HCT116 (cell line): Measurements from ENCODE around the gene FRMD4A. TPM values are rescaled to one million over a fixed set of nuclear protein-coding genes. Genes with fewer than 3 reads are reported as not detected.

Experiments
- ATAC-seq: fragments of 200-7000 bp; cut with Tn5 transposase; 2 replicates; pipeline ENCODE4 v1.9.1; 2020; ENCODE audit warnings: mild to moderate bottlenecking, moderate library complexity
- Bru-seq: library from RNA; stranded (reverse); fragments of 400-500 nt; gene quantifications from one replicate; lab custom pipeline; 2021; lab: Mats Ljungman, UMichigan
- BruChase-seq, 2 experiments: library from RNA; stranded (reverse); fragments of 400-500 nt; gene quantifications; one replicate each; lab custom pipeline; 2021; lab: Mats Ljungman, UMichigan
- BruUV-seq: library from RNA; stranded (reverse); fragments of 400-500 nt; replicated peaks from 2 replicates; lab custom pipeline; 2021; lab: Mats Ljungman, UMichigan
- CTCF ChIA-PET: fragments of 300-600 bp; sonication (Branson Sonifier 250); formaldehyde crosslinking; loops from one replicate; lab custom pipeline; 2021; ENCODE audit warnings: antibody characterized with exemption; lab: Charles Lee
- POLR2A ChIA-PET: fragments of 300-600, 350-600 bp; sonication (Branson Sonifier 250); formaldehyde crosslinking; loops from one replicate; lab custom pipeline; 2021; ENCODE audit warnings: antibody characterized with exemption; lab: Charles Lee
- RAD21 ChIA-PET, 2 experiments: fragments of 300-600 bp; sonication (Branson Sonifier 250); formaldehyde crosslinking; loops; one replicate each; lab custom pipeline; 2023; ENCODE audit warnings: low total read pairs in 2 of 2; ENCODE audit not compliant: uncharacterized antibody in 2 of 2, unreplicated experiment in 2 of 2, low non-redundant PET in 1 of 2; lab: Charles Lee
- DNase-seq: peaks from one replicate; pipeline ENCODE4 v3.0.0-alpha.2; 2010; ENCODE audit warnings: low read depth, low spot score
- H2AFZ ChIP-seq: fragments of 200-600 bp; shearing (Covaris generic), sonication (generic); 2 replicates; pipeline ENCODE4 v1.6.1; 2017; ENCODE audit warnings: low read depth, mixed run types, mixed read lengths, antibody characterized with exemption, low read length; ENCODE audit not compliant: poor library complexity, severe bottlenecking
- H3K27ac ChIP-seq: 2 replicates; pipeline ENCODE4 v1.5.1; 2012; ENCODE audit warnings: low read depth, low read length
- H3K27me3 ChIP-seq: fragments of 200-600 bp; sonication (generic); 2 replicates; pipeline ENCODE4 v1.6.1; 2016; ENCODE audit warnings: mixed run types, low read length, mixed read lengths; ENCODE audit not compliant: insufficient read depth
- H3K36me3 ChIP-seq, 2 experiments: fragments of 200-500 bp in 1 of 2; fragments of 200-600 bp in 1 of 2; sonication (Bioruptor generic) in 1 of 2; sonication (generic) in 1 of 2; 2 replicates each; pipeline versions ENCODE4 v1.5.1 to v1.6.1; 2014 to 2016; ENCODE audit warnings: low read length in 2 of 2, inconsistent platforms in 1 of 2, mixed read lengths in 1 of 2, mixed run types in 1 of 2; ENCODE audit not compliant: insufficient read depth in 2 of 2, control insufficient read depth in 1 of 2
- H3K4me1 ChIP-seq, 2 experiments: fragments of 200-600 bp in 1 of 2; sonication (generic) in 1 of 2; 2 replicates each; pipeline versions ENCODE4 v1.5.1 to v1.6.1; 2012 to 2017; ENCODE audit warnings: low read length in 2 of 2, inconsistent platforms in 1 of 2, mild to moderate bottlenecking in 1 of 2, mixed read lengths in 1 of 2, mixed run types in 1 of 2, moderate library complexity in 1 of 2; ENCODE audit not compliant: insufficient read depth in 2 of 2, control insufficient read depth in 1 of 2
- H3K4me2 ChIP-seq: fragments of 200-600 bp; sonication (generic); 2 replicates; pipeline ENCODE4 v1.6.1; 2017; ENCODE audit warnings: mixed run types, low read length, mixed read lengths
- H3K4me3 ChIP-seq, 2 experiments: fragments of 200-600 bp in 1 of 2; sonication (generic) in 1 of 2; replicated peaks in 1 of 2; 2 replicates each; pipeline ENCODE4 v1.5.1; 2011 to 2016; ENCODE audit warnings: low read length in 2 of 2, control low read depth in 1 of 2, low read depth in 1 of 2, mild to moderate bottlenecking in 1 of 2, mixed read lengths in 1 of 2, mixed run types in 1 of 2
- H3K79me2 ChIP-seq: fragments of 200-600 bp; sonication (generic); 2 replicates; pipeline ENCODE4 v1.6.1; 2017; ENCODE audit warnings: mild to moderate bottlenecking, mixed run types, low read length, moderate library complexity, mixed read lengths; ENCODE audit not compliant: insufficient read depth
- H3K9ac ChIP-seq: fragments of 200-600 bp; sonication (generic); 2 replicates; pipeline ENCODE4 v1.6.1; 2016; ENCODE audit warnings: low read length, mixed read lengths
- H3K9me2 ChIP-seq: fragments of 200-600 bp; sonication (generic), shearing (Covaris generic); 2 replicates; pipeline ENCODE4 v1.6.1; 2017; ENCODE audit warnings: mixed run types, mild to moderate bottlenecking, moderate library complexity; ENCODE audit not compliant: insufficient read depth
- H3K9me3 ChIP-seq, 2 experiments: fragments of 200-500 bp in 1 of 2; fragments of 200-600 bp in 1 of 2; sonication (Bioruptor generic) in 1 of 2; sonication (generic) in 1 of 2; 2 replicates each; pipeline ENCODE4 v1.6.1; 2014 to 2017; ENCODE audit warnings: low read length in 2 of 2, mixed read lengths in 2 of 2, inconsistent platforms in 1 of 2, low read depth in 1 of 2, mild to moderate bottlenecking in 1 of 2, mixed run types in 1 of 2, moderate library complexity in 1 of 2; ENCODE audit not compliant: control insufficient read depth in 1 of 2, insufficient read depth in 1 of 2
- H4K20me1 ChIP-seq: fragments of 200-600 bp; sonication (generic), shearing (Covaris generic); 2 replicates; pipeline ENCODE4 v1.6.1; 2017; ENCODE audit warnings: mixed run types, mild to moderate bottlenecking, moderate library complexity; ENCODE audit not compliant: insufficient read depth
- CEBPB ChIP-seq: IDR thresholded peaks from 2 replicates; pipeline ENCODE4 v1.6.1; 2012; ENCODE audit warnings: low read depth
- EGR1 ChIP-seq: IDR thresholded peaks from 2 replicates; pipeline ENCODE4 v1.6.1; 2012; ENCODE audit warnings: low read depth
- ELF1 ChIP-seq: IDR thresholded peaks from 2 replicates; pipeline ENCODE4 v1.6.1; 2012; ENCODE audit warnings: low read depth, borderline replicate concordance
- EZH2phosphoT487 ChIP-seq: fragments of 200-600 bp; IDR thresholded peaks from 2 replicates; pipeline ENCODE4 v1.6.1; 2018; ENCODE audit warnings: antibody characterized with exemption, borderline replicate concordance
- FOSL1 ChIP-seq: IDR thresholded peaks from 2 replicates; pipeline ENCODE4 v1.6.1; 2012; ENCODE audit warnings: low read depth
- JUND ChIP-seq: IDR thresholded peaks from 2 replicates; pipeline ENCODE4 v1.6.1; 2012
- POLR2A ChIP-seq: IDR thresholded peaks from 2 replicates; pipeline ENCODE4 v1.7.0; 2011; ENCODE audit warnings: borderline replicate concordance; ENCODE audit not compliant: insufficient read depth, insufficient read length; ENCODE audit errors: extremely low read depth
- POLR2AphosphoS5 ChIP-seq: IDR thresholded peaks from 2 replicates; pipeline ENCODE4 v1.6.1; 2011; ENCODE audit warnings: mild to moderate bottlenecking, low read depth, low read length, moderate library complexity
- RAD21 ChIP-seq: IDR thresholded peaks from 2 replicates; pipeline ENCODE4 v1.6.1; 2012; ENCODE audit warnings: low read depth, mild to moderate bottlenecking
- SIN3A ChIP-seq: IDR thresholded peaks from 2 replicates; pipeline ENCODE4 v1.6.1; 2012; ENCODE audit warnings: low read depth
- SP1 ChIP-seq: IDR thresholded peaks from 2 replicates; pipeline ENCODE4 v1.6.1; 2012; ENCODE audit warnings: low read depth
- SRF ChIP-seq: IDR thresholded peaks from 2 replicates; pipeline ENCODE4 v1.6.1; 2012; ENCODE audit warnings: low read depth
- TCF7L2 ChIP-seq: IDR thresholded peaks from 2 replicates; pipeline ENCODE4 v1.7.0; 2011; ENCODE audit warnings: borderline replicate concordance, inconsistent platforms; ENCODE audit not compliant: insufficient read depth, insufficient read length; ENCODE audit errors: extremely low read depth
- ZNF274 ChIP-seq: fragments of 200-500 bp; sonication (Bioruptor generic); IDR thresholded peaks from 2 replicates; pipeline ENCODE4 v1.6.1; 2014; ENCODE audit warnings: mild to moderate bottlenecking, low read depth, low read length, inconsistent platforms
- intact Hi-C: fragments of 100-400 bp; cut with micrococcal nuclease; formaldehyde crosslinking; loops from 2 replicates; pipeline ENCODE4 v1.10.0; 2022
- long read RNA-seq: library from polyadenylated mRNA; unstranded; transcript quantifications from one replicate; pipeline ENCODE4 v2.0.0, GENCODE V29; 2021; ENCODE audit not compliant: unreplicated experiment
- polyA plus RNA-seq: library from polyadenylated mRNA; unstranded; fragments of >200 nt; gene quantifications from 2 replicates; pipeline ENCODE4 v1.2.1, GENCODE V29; 2012; ENCODE audit warnings: missing spikeins
- total RNA-seq: library from RNA; stranded (reverse); gene quantifications from one replicate; pipeline ENCODE4 v1.2.1, GENCODE V29; 2021; ENCODE audit not compliant: unreplicated experiment
- TF ChIP-seq, protein P1 (sequence below): IDR thresholded peaks from 2 replicates; pipeline ENCODE4 v1.6.1; 2011; ENCODE audit warnings: mild to moderate bottlenecking, low read length, moderate library complexity; ENCODE audit not compliant: insufficient replicate concordance; ENCODE audit errors: extremely low read depth
- TF ChIP-seq, protein P2 (sequence below): IDR thresholded peaks from 2 replicates; pipeline ENCODE4 v1.6.1; 2012
- TF ChIP-seq, protein P3 (sequence below), 3 experiments: fragments of 200-600 bp in 1 of 3; sonication (generic) in 1 of 3; IDR thresholded peaks in 2 of 3; conservative IDR thresholded peaks in 1 of 3; 2 replicates each; pipeline ENCODE4 v1.5.1; 2012 to 2017; ENCODE audit warnings: low read depth in 2 of 3, low read length in 2 of 3, antibody characterized with exemption in 1 of 3, borderline replicate concordance in 1 of 3, control low read depth in 1 of 3, mild to moderate bottlenecking in 1 of 3, mixed read lengths in 1 of 3, mixed run types in 1 of 3, moderate library complexity in 1 of 3; ENCODE audit not compliant: insufficient read depth in 1 of 3
- TF ChIP-seq, protein P4 (sequence below): IDR thresholded peaks from 2 replicates; pipeline ENCODE4 v1.6.1; 2012
- TF ChIP-seq, protein P5 (sequence below): IDR thresholded peaks from 2 replicates; pipeline ENCODE4 v1.6.1; 2012; ENCODE audit warnings: low read depth

Gene FRMD4A
- 0.20 TPM for total RNA-seq
- polyA plus RNA-seq = 1.5 and 1.6 TPM in 2 replicates
- percentile 15 among the genes with signal in this experiment for Bru-seq, nascent RNA
- BruChase-seq, experiment 1, labeled RNA remaining after a 6-hour chase = percentile 11 among the genes with signal in this experiment
- percentile 14 among the genes with signal in this experiment for BruChase-seq, experiment 2, labeled RNA remaining after a 2-hour chase
- long read RNA-seq, partial matches to known transcripts = 0 of 1 reads
- long read RNA-seq, other reads (novel, unspliced or antisense) = 1 of 1 reads

DNA sequence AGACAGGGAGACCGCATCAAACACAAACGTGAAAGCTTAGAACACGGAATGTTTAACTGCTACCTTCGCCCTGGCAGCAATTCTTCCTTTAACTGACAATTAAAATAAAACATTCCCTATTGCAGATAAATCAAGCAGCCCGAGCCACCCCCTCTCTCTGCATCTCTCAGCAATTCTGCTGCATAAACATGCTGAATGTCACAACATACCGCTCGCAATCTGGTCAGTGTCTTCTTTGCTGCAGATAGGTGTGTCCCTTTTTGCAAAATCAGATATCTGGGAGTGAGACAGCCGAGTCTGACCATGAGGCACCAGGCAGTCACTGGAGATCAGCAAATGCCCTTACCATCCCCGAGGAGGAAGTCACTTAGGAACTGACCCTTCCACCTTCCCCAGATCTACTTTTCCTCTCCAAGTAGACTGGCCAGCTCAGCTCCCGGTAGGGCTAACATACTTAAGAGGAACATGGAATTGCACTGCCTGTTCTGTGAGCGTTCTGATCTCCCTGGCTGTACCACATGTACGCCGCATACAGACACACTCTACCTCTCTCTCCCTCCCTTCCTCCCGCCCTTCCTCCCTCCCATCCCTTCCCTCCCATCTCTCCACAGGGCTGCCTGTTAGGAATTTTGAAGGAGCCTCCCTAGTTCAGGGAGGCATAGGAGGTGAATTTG is at the start of gene FRMD4A:
TSS of gene FRMD4A (minus strand) at position 537 of the 674 bp plus-strand sequence.
- H2AFZ ChIP-seq = no peak within 1 kb of the TSS
- peaks cover 76% of the 10 kb centered on the region for H3K27me3 ChIP-seq
- CTCF ChIA-PET = no interaction called here
- H3K4me1 ChIP-seq = no peaks in the 10 kb centered on the region
- no peaks in the 10 kb centered on the region for H3K36me3 ChIP-seq
- DNase-seq (no peak), ATAC-seq (no peak)
- no TSS peak for BruUV-seq
- no peak within 1 kb of the TSS for H3K27ac ChIP-seq
- no peak within 1 kb of the TSS for H3K9ac ChIP-seq
- RAD21 ChIA-PET = interaction anchor here in 1 of 2 experiments (0.6 kb wide), 1 partner anchor 1332 kb away, joined by 7 read pairs; no protein-coding TSS in a partner anchor
- H3K4me3 ChIP-seq = no peak within 1 kb of the TSS
- POLR2A ChIA-PET = no interaction called here
- H3K9me2 ChIP-seq = no peaks in the 10 kb centered on the region
- no peaks in the 10 kb centered on the region for H4K20me1 ChIP-seq
- TF ChIP-seq, protein P1, sequence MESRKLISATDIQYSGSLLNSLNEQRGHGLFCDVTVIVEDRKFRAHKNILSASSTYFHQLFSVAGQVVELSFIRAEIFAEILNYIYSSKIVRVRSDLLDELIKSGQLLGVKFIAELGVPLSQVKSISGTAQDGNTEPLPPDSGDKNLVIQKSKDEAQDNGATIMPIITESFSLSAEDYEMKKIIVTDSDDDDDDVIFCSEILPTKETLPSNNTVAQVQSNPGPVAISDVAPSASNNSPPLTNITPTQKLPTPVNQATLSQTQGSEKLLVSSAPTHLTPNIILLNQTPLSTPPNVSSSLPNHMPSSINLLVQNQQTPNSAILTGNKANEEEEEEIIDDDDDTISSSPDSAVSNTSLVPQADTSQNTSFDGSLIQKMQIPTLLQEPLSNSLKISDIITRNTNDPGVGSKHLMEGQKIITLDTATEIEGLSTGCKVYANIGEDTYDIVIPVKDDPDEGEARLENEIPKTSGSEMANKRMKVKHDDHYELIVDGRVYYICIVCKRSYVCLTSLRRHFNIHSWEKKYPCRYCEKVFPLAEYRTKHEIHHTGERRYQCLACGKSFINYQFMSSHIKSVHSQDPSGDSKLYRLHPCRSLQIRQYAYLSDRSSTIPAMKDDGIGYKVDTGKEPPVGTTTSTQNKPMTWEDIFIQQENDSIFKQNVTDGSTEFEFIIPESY = no peak
- TF ChIP-seq EGR1 (no peak), SP1 (no peak), SRF (no peak), JUND (no peak), POLR2AphosphoS5 (no peak), POLR2A (no peak), FOSL1 (no peak), ELF1 (no peak), RAD21 (no peak), EZH2phosphoT487 (no peak), ZNF274 (no peak), CEBPB (no peak), SIN3A (no peak), TCF7L2 (no peak)
- TF ChIP-seq, protein P2, sequence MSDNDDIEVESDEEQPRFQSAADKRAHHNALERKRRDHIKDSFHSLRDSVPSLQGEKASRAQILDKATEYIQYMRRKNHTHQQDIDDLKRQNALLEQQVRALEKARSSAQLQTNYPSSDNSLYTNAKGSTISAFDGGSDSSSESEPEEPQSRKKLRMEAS = no peak
- TF ChIP-seq, protein P3, sequence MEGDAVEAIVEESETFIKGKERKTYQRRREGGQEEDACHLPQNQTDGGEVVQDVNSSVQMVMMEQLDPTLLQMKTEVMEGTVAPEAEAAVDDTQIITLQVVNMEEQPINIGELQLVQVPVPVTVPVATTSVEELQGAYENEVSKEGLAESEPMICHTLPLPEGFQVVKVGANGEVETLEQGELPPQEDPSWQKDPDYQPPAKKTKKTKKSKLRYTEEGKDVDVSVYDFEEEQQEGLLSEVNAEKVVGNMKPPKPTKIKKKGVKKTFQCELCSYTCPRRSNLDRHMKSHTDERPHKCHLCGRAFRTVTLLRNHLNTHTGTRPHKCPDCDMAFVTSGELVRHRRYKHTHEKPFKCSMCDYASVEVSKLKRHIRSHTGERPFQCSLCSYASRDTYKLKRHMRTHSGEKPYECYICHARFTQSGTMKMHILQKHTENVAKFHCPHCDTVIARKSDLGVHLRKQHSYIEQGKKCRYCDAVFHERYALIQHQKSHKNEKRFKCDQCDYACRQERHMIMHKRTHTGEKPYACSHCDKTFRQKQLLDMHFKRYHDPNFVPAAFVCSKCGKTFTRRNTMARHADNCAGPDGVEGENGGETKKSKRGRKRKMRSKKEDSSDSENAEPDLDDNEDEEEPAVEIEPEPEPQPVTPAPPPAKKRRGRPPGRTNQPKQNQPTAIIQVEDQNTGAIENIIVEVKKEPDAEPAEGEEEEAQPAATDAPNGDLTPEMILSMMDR (IDR thresholded peaks at IDR 0.05 in 2 of 3, conservative IDR thresholded peaks at IDR 0.05 in 1 of 3; ENCODE audit: borderline replicate concordance in 1 of 3, insufficient read depth in 1 of 3, low read depth in 2 of 3, low read length in 2 of 3) = no peak
- TF ChIP-seq, protein P4, sequence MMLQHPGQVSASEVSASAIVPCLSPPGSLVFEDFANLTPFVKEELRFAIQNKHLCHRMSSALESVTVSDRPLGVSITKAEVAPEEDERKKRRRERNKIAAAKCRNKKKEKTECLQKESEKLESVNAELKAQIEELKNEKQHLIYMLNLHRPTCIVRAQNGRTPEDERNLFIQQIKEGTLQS = no peak
- TF ChIP-seq, protein P5, sequence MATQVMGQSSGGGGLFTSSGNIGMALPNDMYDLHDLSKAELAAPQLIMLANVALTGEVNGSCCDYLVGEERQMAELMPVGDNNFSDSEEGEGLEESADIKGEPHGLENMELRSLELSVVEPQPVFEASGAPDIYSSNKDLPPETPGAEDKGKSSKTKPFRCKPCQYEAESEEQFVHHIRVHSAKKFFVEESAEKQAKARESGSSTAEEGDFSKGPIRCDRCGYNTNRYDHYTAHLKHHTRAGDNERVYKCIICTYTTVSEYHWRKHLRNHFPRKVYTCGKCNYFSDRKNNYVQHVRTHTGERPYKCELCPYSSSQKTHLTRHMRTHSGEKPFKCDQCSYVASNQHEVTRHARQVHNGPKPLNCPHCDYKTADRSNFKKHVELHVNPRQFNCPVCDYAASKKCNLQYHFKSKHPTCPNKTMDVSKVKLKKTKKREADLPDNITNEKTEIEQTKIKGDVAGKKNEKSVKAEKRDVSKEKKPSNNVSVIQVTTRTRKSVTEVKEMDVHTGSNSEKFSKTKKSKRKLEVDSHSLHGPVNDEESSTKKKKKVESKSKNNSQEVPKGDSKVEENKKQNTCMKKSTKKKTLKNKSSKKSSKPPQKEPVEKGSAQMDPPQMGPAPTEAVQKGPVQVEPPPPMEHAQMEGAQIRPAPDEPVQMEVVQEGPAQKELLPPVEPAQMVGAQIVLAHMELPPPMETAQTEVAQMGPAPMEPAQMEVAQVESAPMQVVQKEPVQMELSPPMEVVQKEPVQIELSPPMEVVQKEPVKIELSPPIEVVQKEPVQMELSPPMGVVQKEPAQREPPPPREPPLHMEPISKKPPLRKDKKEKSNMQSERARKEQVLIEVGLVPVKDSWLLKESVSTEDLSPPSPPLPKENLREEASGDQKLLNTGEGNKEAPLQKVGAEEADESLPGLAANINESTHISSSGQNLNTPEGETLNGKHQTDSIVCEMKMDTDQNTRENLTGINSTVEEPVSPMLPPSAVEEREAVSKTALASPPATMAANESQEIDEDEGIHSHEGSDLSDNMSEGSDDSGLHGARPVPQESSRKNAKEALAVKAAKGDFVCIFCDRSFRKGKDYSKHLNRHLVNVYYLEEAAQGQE = no peak
- intact Hi-C loops = no loop called here
- H3K79me2 ChIP-seq = no peaks in the 10 kb centered on the region
- H3K4me2 ChIP-seq = no peak within 1 kb of the TSS
- H3K9me3 ChIP-seq = no peaks in the 10 kb centered on the region
